Natural killer cell (primary cell): ENCODE data around the gene SRGAP3. TPM values are rescaled to one million over a fixed set of nuclear protein-coding genes. Genes with fewer than 3 reads are reported as not detected.

ENCODE experiments used
- ATAC-seq, 3 donors: fragments of 150-1000 bp in 2 of 3; fragments of 200-7000 bp in 1 of 3; cut with Tn5 transposase; 1 replicate in 1 of 3; 2 replicates in 2 of 3; pipeline ENCODE4 v1.10.0; 2021; ENCODE audit warnings: mild to moderate bottlenecking in 2 of 3, moderate library complexity in 2 of 3
- DNase-seq, 2 donors: peaks; one replicate each; pipeline versions ENCODE4 v3.0.0 to v3.0.0-alpha.2; 2013 to 2021; ENCODE audit warnings: mixed read lengths in 1 of 2
- H3K27ac ChIP-seq: one replicate; pipeline ENCODE4 v1.5.1; 2013; ENCODE audit warnings: mild to moderate bottlenecking, low read length
- H3K27me3 ChIP-seq: one replicate; pipeline ENCODE4 v1.6.1; 2013; ENCODE audit warnings: low read length; ENCODE audit not compliant: control insufficient read depth, insufficient read depth
- H3K36me3 ChIP-seq: one replicate; pipeline ENCODE4 v1.6.1; 2013; ENCODE audit warnings: low read length; ENCODE audit not compliant: control insufficient read depth, insufficient read depth
- H3K4me1 ChIP-seq: one replicate; pipeline ENCODE4 v1.6.1; 2013; ENCODE audit warnings: low read length; ENCODE audit not compliant: control insufficient read depth, insufficient read depth
- H3K4me3 ChIP-seq: one replicate; pipeline ENCODE4 v1.5.1; 2013; ENCODE audit warnings: low read length
- H3K9me3 ChIP-seq: one replicate; pipeline ENCODE4 v1.6.1; 2013; ENCODE audit warnings: low read length; ENCODE audit not compliant: control insufficient read depth, insufficient read depth
- H3K27ac Mint-ChIP-seq, 2 donors: one replicate each; pipeline ENCODE4 v1.8.0; 2022; ENCODE audit warnings: mild to moderate bottlenecking in 2 of 2, mixed read lengths in 2 of 2, moderate library complexity in 1 of 2
- H3K27me3 Mint-ChIP-seq, 2 donors: one replicate each; pipeline ENCODE4 v1.8.0; 2022; ENCODE audit warnings: low read depth in 2 of 2, mixed read lengths in 2 of 2
- H3K36me3 Mint-ChIP-seq: one replicate; pipeline ENCODE4 v1.8.0; 2022; ENCODE audit warnings: mixed read lengths
- H3K4me1 Mint-ChIP-seq, 2 donors: one replicate each; pipeline ENCODE4 v1.8.0; 2022; ENCODE audit warnings: mixed read lengths in 2 of 2
- H3K4me3 Mint-ChIP-seq: one replicate; pipeline ENCODE4 v1.8.0; 2022; ENCODE audit warnings: mild to moderate bottlenecking, moderate library complexity, mixed read lengths
- H3K9me3 Mint-ChIP-seq, 2 donors: one replicate each; pipeline ENCODE4 v1.8.0; 2022; ENCODE audit warnings: mixed read lengths in 2 of 2
- CTCF ChIP-seq: fragments of 200-600 bp; IDR thresholded peaks from one replicate; pipeline ENCODE4 v1.8.0; 2022; ENCODE audit warnings: antibody characterized with exemption
- WGBS: methylation state at CpG from one replicate; pipeline ENCODE4 v1.1.7; 2013; ENCODE audit warnings: missing lambda C conversion rate; ENCODE audit not compliant: insufficient coverage; 5-methylcytosine and 5-hydroxymethylcytosine counted together
- intact Hi-C: fragments of 100-400 bp; cut with micrococcal nuclease; formaldehyde crosslinking; loops from one replicate; pipeline ENCODE4 v1.14.2; 2022
- total RNA-seq, 4 donors: library from RNA; stranded (reverse); fragments of 120-200 nt in 1 of 4; gene quantifications; one replicate each; pipeline versions ENCODE4 v1.2.3 to v1.2.4, GENCODE V29; 2013 to 2022

Gene SRGAP3
- total RNA-seq, 3 donors from 2014 or later (not counting 1 experiment from before 2014, with no cell fraction given): 2.5 to 14.9 (median 3.0) TPM

- Histone ChIP-seq H3K9me3 (no peaks in the 10 kb centered on the region), H3K27ac (no peak overlapping the region), H3K4me1 (no peaks in the 10 kb centered on the region), H3K27me3 (no peaks in the 10 kb centered on the region), H3K36me3 (no peaks in the 10 kb centered on the region), H3K4me3 (no peak overlapping the region)
- intact Hi-C loops: no loop called here
- Mint-ChIP-seq H3K9me3 (no peaks in the 10 kb centered on the region), H3K36me3 (no peaks in the 10 kb centered on the region), H3K27me3 (peaks cover 5 to 14% of the 10 kb centered on the region in 2 donors), H3K4me1 (no peaks in the 10 kb centered on the region), H3K27ac (no peak overlapping the region), H3K4me3 (no peak overlapping the region)
- TF ChIP-seq CTCF: no peak
- DNase-seq: no peak
- 68% methylated on average over 8 of the region's 8 CpGs for WGBS
- no peak for ATAC-seq
Measured at GRCh38 chr3:9130345-9131305, 118.8 kb downstream of the SRGAP3 start.

DNA sequence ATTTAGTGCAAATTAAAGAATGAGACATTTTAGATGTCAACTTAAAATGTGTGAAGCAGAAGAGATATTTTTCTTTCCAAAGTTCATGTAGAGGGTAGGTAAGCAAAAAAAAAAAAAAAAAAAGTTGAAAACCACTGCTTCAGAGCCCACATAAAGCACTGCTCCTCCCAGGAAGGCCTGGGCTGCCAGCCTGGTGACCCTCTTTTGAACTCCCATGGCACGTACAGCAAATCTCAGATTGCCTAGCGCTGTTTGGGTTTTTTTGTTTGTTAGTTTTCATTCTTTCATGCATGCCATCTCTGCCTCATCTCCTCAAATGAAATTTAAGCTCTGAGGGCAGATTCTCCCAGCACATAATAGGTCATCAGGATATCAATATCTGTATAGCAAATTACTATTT is 120.1 kb downstream of the SRGAP3 start:
- H3K9me3 ChIP-seq: no peaks in the 10 kb centered on the region
- no peak for DNase-seq
- no peaks in the 10 kb centered on the region for H3K27me3 ChIP-seq
- no peaks in the 10 kb centered on the region for H3K36me3 ChIP-seq
- Mint-ChIP-seq H3K36me3 (no peaks in the 10 kb centered on the region), H3K9me3 (no peaks in the 10 kb centered on the region), H3K27me3 (peaks cover 0 to 1% of the 10 kb centered on the region in 2 donors), H3K27ac (no peak overlapping the region), H3K4me1 (no peaks in the 10 kb centered on the region), H3K4me3 (no peak overlapping the region)
- TF ChIP-seq CTCF: no peak
- no peak overlapping the region for H3K27ac ChIP-seq
- intact Hi-C loops: no loop called here
- H3K4me1 ChIP-seq: no peaks in the 10 kb centered on the region
- H3K4me3 ChIP-seq: no peak overlapping the region
- 31% methylated on average over 2 of the region's 2 CpGs for WGBS
- ATAC-seq: no peak

- intact Hi-C loops: no loop called here
- ATAC-seq (no peak), DNase-seq (no peak)
- H3K9me3 Mint-ChIP-seq: no peaks in the 10 kb centered on the region
- H3K4me1 Mint-ChIP-seq: no peaks in the 10 kb centered on the region
- no peak overlapping the region for H3K27ac Mint-ChIP-seq
- Histone ChIP-seq H3K27me3 (no peaks in the 10 kb centered on the region), H3K4me3 (no peak overlapping the region), H3K4me1 (no peaks in the 10 kb centered on the region), H3K27ac (no peak overlapping the region), H3K9me3 (no peaks in the 10 kb centered on the region), H3K36me3 (no peaks in the 10 kb centered on the region)
- H3K27me3 Mint-ChIP-seq: no peaks in the 10 kb centered on the region
- TF ChIP-seq CTCF: no peak
- no peak overlapping the region for H3K4me3 Mint-ChIP-seq
- 81% methylated on average over 7 of the region's 7 CpGs for WGBS
- no peaks in the 10 kb centered on the region for H3K36me3 Mint-ChIP-seq
Measured at GRCh38 chr3:9125278-9125951, 124.0 kb downstream of the SRGAP3 start.
